Activated CD8-positive, alpha-beta memory T cell treated with anti-CD3 and anti-CD28 coated beads, Interleukin-2, amount 50 U/mL, for 4 hours (primary cell): ENCODE results near the gene IGF2BP1.
"Not testable (repeated sequence)": the region's sequence is repeated elsewhere in the genome, so short reads cannot be mapped to it uniquely, and the experiment has no call there.

ENCODE experiments used
- DNase-seq: peaks from one replicate; pipeline ENCODE4 v3.0.0-alpha.2; 2020

The IGF2BP1 gene

GRCh38 chr17:49021768-49022103, 24.6 kb downstream of the IGF2BP1 start:
- no peak for DNase-seq

DNA sequence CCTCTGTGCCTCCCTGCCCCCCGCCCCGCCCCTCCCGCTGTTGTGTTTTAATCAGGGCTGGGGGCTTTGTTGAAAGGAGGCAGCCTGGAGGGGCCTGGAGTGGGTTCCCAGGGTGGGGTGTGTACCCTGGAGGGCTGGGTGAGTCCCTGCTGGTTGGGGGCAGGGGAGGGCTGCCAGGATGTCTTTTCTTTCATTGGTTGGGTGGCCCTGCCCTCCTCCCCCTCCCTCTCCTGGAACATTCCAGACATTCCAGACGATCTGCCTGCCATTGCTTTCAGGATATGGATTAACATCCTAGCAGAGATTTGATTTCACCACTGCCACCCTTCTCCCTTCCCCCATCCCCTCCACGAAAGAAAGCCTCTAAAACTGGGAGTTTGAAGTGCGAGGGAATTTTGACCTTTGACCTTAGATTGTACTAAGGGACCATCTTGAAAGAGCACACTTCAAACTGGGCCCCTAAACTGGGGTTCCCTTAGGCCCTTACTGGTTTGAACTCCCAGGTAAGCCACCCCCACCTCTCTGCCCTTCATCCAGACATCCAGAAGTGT, 25.3 kb downstream of the IGF2BP1 start:
- DNase-seq = no peak

DNA sequence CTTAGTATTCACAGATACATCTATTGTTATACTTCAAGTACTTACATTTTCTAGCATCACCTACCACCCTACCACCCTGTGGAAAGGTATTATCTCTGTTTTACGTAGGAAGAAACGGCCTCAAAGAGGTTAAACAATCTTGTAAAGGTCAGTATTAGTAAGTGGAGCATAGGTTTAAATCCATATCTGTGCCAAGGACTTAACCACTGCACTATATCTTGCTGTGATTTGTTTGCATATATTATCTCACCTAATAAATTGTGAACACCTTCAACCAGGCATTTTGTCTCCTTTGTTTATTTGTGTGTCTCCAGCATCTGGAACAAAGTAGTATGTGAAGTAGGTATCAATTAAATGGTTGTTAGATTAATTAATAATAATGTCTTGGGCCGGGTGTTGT, 27.3 kb downstream of the IGF2BP1 start:
- no peak for DNase-seq

DNA sequence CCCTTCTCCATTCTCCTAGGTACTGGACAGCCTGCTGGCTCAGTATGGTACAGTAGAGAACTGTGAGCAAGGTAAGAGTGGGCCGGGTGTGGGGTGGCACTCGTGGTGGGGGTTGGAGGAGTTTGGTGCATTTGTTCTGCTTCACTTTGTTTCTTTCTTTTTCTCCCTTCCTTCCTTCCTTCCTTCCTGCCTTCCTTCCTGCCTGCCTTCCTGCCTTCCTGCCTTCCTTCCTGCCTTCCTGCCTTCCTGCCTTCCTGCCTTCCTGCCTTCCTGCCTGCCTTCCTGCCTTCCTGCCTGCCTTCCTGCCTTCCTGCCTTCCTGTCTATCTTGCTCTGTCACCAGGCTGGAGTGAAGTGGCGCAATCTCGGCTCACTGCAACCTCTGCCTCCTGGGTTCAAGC, 29.3 kb downstream of the IGF2BP1 start:
- not testable (repeated sequence) for DNase-seq

DNA sequence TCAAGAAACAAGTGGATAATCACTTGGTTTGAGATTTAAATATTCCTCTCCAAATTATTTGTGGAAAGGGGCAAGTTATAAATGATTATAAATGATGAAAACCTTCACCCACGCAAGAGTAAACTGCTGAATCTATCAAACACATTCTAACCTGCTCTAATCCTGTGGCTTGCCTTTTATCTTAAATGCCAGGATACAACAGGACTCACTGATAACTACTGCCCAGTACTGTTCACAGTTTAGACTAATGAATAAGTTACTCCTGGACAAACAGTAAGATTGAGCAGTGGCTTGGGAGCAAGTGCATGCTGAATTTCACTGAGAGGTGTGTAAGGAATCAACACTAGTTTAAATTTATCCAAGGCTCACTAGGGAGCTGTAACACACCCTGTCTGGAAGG, 31.1 kb downstream of the IGF2BP1 start:
- no peak for DNase-seq

DNA sequence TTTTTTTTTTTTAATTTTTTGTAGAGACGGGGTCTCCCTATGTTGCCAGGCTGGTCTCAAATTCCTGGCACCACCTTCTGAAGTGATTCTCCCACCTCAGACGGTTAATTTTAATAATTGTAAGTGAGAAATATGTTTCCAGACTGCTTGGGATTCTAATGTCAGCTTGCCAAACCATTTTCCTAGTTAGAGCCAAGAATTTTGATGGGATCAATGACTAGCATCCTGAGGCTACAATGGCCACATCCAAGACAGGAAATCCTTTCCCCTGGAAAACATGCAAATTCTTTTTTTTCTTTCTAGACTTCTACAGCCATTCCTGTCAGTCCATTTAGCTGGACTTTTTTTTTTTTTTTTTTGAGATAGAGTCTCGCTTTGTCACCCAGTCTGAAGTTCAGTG, 32.6 kb downstream of the IGF2BP1 start:
- DNase-seq = no peak

DNA sequence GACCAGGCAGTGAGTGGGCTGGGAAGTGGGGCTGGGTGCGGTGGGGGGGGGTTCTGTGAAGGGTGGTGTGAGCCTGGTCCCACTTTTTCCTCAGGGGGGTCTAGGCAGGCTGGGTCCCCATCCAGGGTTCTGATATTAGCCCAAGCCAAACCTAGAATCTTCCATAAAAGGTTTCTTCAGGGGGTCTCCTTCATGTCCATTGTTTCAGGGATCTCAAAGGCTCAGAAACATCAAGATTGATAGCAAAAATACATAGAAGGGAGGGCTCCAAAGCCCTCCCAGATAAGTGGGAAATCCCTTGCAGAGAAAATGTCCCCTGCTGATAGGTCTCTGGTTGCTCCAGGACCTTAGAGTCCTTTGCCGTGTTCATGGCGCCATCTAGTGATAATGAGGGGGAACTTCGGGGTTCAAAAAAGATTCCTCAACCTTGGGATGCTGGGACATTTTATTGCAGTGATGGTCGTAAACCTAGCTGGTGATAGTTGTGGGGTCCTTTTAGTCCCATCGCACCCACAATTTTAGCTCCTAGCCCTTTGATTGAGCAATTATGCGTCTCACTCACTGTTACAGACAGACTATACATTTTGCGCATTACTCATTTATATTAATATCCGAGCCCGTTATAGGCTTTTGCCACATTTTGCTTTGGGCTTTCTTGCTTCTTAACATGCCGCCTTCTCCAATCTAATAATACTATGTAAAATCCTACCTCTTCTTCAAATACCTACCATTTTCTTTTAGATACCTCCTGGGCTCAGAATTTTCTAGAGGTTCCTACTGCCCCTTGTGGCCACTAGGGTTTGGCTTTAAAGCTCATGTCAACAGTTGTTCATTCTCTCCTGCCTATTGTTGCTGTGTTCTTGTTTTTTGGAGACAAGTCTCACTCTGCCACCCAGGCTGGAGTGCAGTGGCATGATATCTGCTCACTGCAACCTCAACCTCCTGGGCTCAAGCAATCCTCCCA, 35.1 kb downstream of the IGF2BP1 start:
- DNase-seq = no peak

DNA sequence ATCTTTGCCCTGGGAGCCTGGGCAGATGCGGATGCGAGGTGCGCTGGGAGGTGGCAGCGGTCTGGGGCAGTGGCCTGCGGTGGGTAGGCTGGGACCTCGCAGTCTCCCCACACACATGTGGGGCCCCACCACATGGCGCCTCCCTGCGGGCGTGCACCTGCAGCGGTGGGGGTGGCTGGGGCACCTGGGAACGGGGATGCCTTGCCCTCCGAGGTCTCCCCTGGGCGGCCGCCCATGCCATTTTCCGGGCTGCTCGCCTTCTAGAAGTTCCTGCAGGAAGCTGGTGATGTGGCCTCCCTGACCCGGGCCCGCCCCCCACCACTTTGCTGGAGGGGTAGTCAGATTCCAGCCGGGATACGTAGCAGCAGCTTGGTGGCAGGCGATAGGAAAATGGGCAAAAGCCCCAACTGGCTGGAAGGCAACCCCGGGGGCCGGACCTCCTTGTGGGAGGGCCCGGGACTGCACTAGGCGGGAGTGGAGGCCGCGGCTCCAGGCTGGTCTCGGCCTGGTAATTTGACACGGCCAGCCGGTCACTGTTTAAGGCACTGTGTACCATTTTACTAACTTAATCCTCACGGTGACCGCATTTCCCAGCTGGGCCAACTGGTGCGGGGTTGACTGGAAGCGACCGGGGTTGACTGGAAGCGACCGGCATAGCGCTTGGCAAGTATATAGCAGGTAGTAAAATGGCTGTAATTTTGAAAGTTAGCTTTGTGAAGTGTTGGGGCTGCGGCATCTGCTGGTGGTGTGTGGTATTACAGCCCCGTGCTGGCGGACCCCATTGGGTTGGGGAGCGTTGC, 38.5 kb downstream of the IGF2BP1 start:
- peak; percentile 27 for DNase-seq

DNA sequence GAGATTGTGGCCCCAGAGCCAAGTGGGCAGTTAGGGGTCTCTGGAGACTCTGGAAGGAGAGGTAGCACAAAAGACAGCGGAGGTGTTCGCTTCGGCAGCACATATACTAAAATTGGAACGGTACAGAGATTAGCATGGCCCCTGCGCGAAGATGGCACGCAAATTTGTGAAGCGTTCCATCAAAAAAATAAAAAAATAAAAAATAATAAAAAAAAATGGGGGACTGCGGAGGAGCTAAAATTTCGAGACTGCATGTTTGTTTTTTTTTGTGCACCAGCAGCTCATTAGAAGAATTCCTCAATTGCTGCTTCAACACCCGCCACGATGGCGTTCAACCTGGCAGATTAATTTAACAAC, 39.1 kb downstream of the IGF2BP1 start:
- DNase-seq = no peak

GRCh38 chr17:49038138-49038537, 41.0 kb downstream of the IGF2BP1 start:
- DNase-seq = no peak

DNA sequence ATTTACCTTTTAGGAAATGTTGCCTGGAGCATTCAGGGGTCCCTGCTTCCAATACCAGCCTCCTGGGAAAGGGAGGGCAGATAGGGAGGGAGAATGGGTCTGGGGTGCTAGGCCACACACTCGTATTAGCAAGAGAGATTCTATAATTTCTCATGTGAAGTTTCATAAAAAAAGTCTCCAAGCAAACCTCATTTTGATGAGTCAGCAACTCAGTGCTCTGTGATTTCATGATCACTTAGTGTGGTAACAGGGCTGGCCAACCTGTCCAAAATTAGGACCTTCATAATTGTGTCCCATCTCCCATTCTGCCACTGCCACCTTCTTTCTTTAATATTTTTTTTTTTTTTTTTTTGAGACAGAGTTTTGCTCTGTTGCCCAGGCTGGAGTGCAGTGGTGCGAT, 41.4 kb downstream of the IGF2BP1 start:
- DNase-seq = no peak

GRCh38 chr17:49039518-49039917, 42.3 kb downstream of the IGF2BP1 start:
- not testable (repeated sequence) for DNase-seq

GRCh38 chr17:49041527-49041926, 44.3 kb downstream of the IGF2BP1 start:
- DNase-seq = no peak

DNA sequence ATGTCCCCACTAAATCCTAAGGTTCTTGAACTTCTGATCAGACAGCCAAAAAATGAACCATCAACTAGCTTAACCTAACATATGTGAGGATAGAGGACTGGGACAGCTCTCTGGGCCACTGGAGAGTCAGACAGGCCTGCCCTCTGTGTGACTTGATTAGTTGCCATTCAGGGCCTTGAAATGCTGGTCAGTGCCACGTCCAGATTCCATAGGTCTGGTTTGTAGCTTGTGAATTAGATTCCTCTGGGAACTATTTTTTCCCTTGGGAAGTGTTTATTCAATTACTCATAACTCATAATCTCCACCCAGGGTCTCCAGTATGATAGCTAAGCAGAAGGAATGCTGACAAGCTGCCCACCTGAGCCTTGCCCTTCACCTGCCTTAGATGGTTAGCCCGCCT, 48.2 kb downstream of the IGF2BP1 start:
- no peak for DNase-seq

- no peak for DNase-seq
Observed at GRCh38 chr17:49046912-49047311, 49.7 kb downstream of the IGF2BP1 start.

DNA sequence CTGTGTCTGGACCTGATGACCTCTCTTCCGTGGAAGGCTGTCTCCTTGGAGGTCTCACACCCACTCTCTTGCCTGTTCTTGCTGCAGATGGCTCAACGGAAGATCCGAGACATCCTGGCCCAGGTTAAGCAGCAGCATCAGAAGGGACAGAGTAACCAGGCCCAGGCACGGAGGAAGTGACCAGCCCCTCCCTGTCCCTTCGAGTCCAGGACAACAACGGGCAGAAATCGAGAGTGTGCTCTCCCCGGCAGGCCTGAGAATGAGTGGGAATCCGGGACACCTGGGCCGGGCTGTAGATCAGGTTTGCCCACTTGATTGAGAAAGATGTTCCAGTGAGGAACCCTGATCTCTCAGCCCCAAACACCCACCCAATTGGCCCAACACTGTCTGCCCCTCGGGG, 52.1 kb downstream of the IGF2BP1 start:
- no peak for DNase-seq

- no peak for DNase-seq
Observed at GRCh38 chr17:49050611-49051010, 53.4 kb downstream of the IGF2BP1 start.

DNA sequence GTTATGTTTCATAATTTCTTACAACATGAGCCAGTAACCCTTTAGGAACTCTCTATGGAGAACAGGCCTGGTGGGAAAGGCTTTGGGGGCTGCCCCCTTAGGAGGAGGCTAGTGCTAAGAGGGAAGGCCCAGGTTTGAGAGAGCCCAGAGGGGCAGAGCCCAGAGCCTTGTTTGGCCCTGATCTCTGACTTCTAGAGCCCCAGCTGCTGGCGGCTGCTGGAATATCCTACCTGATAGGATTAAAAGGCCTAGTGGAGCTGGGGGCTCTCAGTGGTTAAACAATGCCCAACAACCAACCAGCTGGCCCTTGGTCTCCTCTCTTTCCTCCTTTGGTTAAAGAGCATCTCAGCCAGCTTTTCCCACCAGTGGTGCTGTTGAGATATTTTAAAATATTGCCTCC, 54.1 kb downstream of the IGF2BP1 start:
- DNase-seq = no peak

- DNase-seq = no peak
Observed at GRCh38 chr17:49053171-49053829, 56.1 kb downstream of the IGF2BP1 start.

DNA sequence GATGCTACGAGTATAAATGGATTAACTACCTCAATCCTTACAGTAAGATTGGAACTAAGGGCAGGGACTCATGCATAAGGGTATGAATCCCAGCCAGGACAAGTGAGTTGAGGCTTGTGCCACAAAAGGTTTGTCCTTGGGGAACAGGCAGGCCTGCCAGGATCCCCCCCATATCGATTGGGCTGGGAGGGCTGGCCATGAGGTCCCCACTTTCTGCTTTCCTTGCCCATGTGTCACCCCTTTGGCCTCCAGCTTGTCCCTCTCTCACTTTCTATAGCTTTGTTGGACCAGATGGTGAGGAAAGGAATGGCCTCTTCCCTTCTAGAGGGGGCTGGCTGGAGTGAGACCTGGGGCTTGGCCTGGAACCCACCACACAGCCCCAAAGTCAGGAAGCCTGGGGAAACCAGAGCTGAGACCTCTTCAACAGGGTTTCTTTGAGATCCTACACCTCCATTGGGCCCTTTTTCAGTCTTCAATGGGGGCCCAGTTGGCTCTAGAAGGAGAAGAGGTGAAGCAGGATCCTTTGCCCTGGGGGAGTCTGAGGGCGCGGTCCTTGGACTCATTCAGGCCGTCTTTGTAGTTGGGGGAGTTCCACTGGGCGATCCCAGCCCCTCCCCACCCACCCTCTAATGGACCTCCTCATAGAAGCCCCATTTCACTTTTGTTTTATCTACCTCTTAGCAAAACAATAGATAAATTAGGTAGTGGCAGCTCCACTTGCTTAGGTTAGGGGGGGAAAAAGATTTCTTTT, 57.3 kb downstream of the IGF2BP1 start:
- DNase-seq = no peak

DNA sequence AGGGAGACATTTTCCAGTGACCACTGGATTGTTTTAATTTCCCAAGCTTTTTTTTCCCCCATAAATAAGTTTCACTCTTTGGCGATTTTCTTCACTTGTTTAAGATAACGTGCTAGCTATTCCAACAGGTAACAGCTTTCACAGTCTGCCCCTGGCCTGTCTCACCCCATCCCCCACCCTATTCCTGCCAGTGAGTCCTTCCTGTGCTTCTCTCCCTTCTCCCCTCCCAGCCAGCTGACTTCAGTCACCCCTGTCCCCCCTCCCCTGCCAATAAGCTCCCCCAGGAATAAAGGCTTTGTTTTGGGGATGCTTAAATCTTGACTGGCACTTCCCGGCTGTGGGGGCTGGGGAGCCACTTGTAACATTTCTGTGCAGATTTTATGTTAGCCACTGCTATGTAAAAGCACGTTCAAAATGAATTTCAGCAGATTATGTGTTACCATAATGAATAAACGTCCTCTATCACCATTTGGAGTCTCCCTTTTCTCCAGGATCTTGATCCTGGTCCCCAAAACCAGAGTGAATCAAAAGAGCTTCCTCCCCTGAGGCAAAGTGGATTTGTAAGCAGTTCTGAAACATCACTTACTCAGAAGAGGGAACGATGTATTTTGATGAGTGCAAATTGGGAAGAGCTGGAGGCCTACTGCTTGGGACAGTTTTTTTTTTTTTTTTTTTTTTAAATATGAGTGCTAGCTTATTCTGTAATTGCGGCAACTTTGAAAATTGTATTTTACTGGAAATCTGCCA, 58.2 kb downstream of the IGF2BP1 start:
- no peak for DNase-seq

DNA sequence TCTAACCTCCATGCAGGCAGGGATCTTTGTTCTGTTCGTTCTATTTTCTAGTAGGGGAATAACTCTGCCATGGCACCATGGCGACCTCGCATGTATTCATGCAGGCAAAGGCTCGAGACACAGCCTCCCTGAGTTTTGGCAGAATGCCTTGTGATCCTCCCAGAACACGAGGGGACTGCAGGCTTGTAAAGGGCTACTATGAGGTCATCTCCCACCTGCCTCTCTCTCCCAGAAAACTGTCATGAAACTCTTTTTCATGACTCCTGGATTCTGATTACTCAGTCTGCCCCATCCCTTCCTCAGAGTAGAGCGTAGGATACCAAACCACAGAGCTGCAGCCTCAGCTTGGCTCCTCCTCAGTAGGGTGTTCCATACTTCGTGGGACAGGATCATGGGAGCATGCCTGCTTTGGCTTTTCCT, 64.3 kb downstream of the IGF2BP1 start:
- DNase-seq = no peak
